VCaP (cell line): ENCODE measurements around the gene FLOT2.

Experiments
- H3K27ac ChIP-seq: fragments of 450-650 bp; 2 replicates; pipeline ENCODE4 v1.5.1; 2017
- CTCF ChIP-seq: fragments of 450-650 bp; conservative IDR thresholded peaks from 2 replicates; pipeline ENCODE4 v1.5.1; 2017; ENCODE audit warnings: mild to moderate bottlenecking, moderate library complexity

The FLOT2 gene

GRCh38 chr17:28865946-28866752 lies 31.4 kb downstream of the FLOT2 start:
- H3K27ac ChIP-seq: peak overlapping the region; percentile 4; the same call in 1 of the 2 replicates
- no peak for TF ChIP-seq CTCF

- no peak overlapping the region for H3K27ac ChIP-seq
- TF ChIP-seq CTCF: no peak
Observed at GRCh38 chr17:28864991-28865849, 32.3 kb downstream of the FLOT2 start.

DNA sequence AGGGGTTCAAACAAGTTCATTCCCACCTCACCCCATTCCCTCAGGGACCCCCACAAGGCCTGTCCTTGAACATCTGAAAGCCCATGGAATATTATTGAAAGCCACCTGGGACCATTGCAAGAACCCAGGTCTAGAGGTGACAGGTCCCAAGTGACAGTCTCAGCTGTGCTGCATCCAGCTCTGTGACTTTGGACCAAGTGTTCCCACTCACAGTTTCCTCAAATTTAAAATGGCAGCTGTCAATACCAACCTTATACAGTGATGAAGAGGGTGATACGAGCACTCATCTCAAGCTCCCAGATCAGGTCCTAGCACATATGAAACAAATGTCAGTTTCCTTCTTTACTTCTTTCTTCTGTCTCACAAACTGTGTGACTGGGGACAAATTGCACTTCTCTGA lies 33.6 kb downstream of the FLOT2 start:
- no peak for TF ChIP-seq CTCF
- no peak overlapping the region for H3K27ac ChIP-seq

- H3K27ac ChIP-seq: no peak overlapping the region
- no peak for TF ChIP-seq CTCF
Observed at GRCh38 chr17:28862561-28862960, 35.0 kb downstream of the FLOT2 start.

DNA sequence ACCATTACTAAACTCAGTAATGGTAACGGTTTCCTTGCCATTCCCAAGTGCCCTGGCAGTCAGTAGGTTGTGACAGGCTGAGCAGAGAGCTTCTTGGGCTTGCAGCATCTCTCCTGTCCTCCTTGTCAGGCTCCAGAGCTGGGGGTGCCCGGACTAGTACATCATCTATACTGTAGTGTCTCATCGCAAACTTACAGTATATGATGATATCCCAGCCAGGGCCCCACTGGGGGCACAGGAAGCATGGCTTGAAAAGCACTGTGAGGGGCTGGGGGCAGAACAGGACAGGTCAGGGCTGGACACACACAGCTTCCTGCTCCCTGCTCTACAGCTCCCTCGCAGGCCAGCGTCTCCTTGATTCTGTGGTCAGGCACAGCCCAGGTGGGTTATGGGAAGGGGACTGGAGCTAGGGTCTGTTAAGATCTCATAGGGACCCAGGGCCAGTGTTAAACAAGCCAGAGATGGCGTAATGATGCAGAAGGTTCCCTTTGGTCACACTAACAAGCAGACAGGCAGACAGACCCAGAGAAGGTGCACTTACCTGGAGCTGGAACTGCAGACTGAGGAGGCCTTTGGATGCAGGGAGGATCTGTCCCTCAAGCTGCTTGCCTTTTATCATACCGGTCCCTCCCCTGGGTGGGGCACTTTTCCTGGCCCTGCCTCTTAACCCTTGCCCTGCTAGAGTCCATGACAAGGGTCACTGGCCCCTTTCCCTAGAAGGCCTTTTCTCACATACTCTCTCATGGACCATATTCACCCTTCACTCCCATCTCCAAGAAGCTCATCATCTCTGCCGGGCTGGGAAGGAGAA lies 35.9 kb downstream of the FLOT2 start:
- TF ChIP-seq CTCF: no peak
- H3K27ac ChIP-seq: no peak overlapping the region

GRCh38 chr17:28860363-28860808 lies 37.1 kb downstream of the FLOT2 start:
- no peak for TF ChIP-seq CTCF

More at GRCh38 chr17:28860363-28860808, 37.1 kb downstream of the FLOT2 start:
- H3K27ac ChIP-seq: no peak overlapping the region
